B cell (primary cell): Measurements from ENCODE around the gene CELA3A. TPM values are rescaled to one million over a fixed set of nuclear protein-coding genes. Genes with fewer than 3 reads are reported as not detected.
"Not testable (repeated sequence)": the region's sequence is repeated elsewhere in the genome, so short reads cannot be mapped to it uniquely, and the experiment has no call there.

ENCODE experiments used
- ATAC-seq: fragments of 200-7000 bp; cut with Tn5 transposase; one replicate; pipeline ENCODE4 v1.10.0; 2021; ENCODE audit warnings: low read depth, mild to moderate bottlenecking, moderate number of reproducible peaks, moderate library complexity
- CTCF ChIA-PET: fragments of 350-600 bp; sonication (Branson Sonifier 250); formaldehyde crosslinking; loops from one replicate; lab custom pipeline; 2021; ENCODE audit warnings: antibody characterized with exemption, inconsistent platforms; lab: Charles Lee
- POLR2A ChIA-PET: fragments of 350-600 bp; sonication (Branson Sonifier 250); formaldehyde crosslinking; loops from one replicate; lab custom pipeline; 2021; ENCODE audit warnings: antibody characterized with exemption; lab: Charles Lee
- DNase-seq: peaks from one replicate; pipeline ENCODE4 v3.0.0; 2013
- H2AFZ ChIP-seq: 2 replicates; pipeline ENCODE4 v1.6.1; 2012; ENCODE audit warnings: mild to moderate bottlenecking, low read depth, low read length; ENCODE audit not compliant: insufficient read depth, poor library complexity, severe bottlenecking
- H3K27ac ChIP-seq, 2 donors: 1 replicate in 1 of 2; 2 replicates in 1 of 2; pipeline ENCODE4 v1.5.1; 2012 to 2013; ENCODE audit warnings: low read length in 2 of 2, mild to moderate bottlenecking in 2 of 2, moderate library complexity in 1 of 2
- H3K27me3 ChIP-seq, 4 experiments: fragments of 200-600 bp in 1 of 4; sonication (generic) in 1 of 4; replicated peaks in 1 of 4; 1 replicate in 2 of 4; 2 replicates in 2 of 4; pipeline versions ENCODE4 v1.6.1 to v1.7.0; 2013 to 2016; ENCODE audit warnings: low read length in 3 of 4, mild to moderate bottlenecking in 2 of 4, mixed read lengths in 1 of 4, moderate library complexity in 1 of 4; ENCODE audit not compliant: insufficient read depth in 4 of 4, control insufficient read depth in 3 of 4; ENCODE audit errors: control extremely low read depth in 1 of 4
- H3K36me3 ChIP-seq, 2 experiments: replicated peaks in 1 of 2; 1 replicate in 1 of 2; 2 replicates in 1 of 2; pipeline versions ENCODE4 v1.6.1 to v1.7.1; 2013; ENCODE audit warnings: low read length in 1 of 2; ENCODE audit not compliant: insufficient read depth in 2 of 2, control insufficient read depth in 1 of 2; ENCODE audit errors: control extremely low read depth in 1 of 2, extremely low read depth in 1 of 2
- H3K4me1 ChIP-seq, 2 donors: fragments of 200-600 bp in 1 of 2; sonication (generic) in 1 of 2; 1 replicate in 1 of 2; 2 replicates in 1 of 2; pipeline versions ENCODE4 v1.5.1 to v1.6.1; 2013 to 2017; ENCODE audit warnings: low read length in 2 of 2; ENCODE audit not compliant: control insufficient read depth in 2 of 2, insufficient read depth in 2 of 2
- H3K4me2 ChIP-seq: replicated peaks from 2 replicates; pipeline ENCODE3; 2012; ENCODE audit warnings: mild to moderate bottlenecking, low read depth, low read length; ENCODE audit not compliant: poor library complexity, severe bottlenecking
- H3K4me3 ChIP-seq, 5 experiments: fragments of 200-600 bp in 1 of 5; sonication (generic) in 1 of 5; 1 replicate in 3 of 5; 2 replicates in 2 of 5; pipeline versions ENCODE4 v1.5.1 to v1.7.0; 2011 to 2016; ENCODE audit warnings: low read length in 4 of 5, mild to moderate bottlenecking in 4 of 5, low read depth in 2 of 5, control low read depth in 1 of 5, moderate library complexity in 1 of 5; ENCODE audit not compliant: insufficient read depth in 1 of 5; ENCODE audit errors: control extremely low read depth in 1 of 5, extremely low read depth in 1 of 5
- H3K79me2 ChIP-seq: fragments of 200-600 bp; sonication (generic); one replicate; pipeline ENCODE4 v1.6.0; 2016; ENCODE audit warnings: low read length; ENCODE audit not compliant: control insufficient read depth, insufficient read depth
- H3K9ac ChIP-seq: fragments of 200-600 bp; sonication (generic); 2 replicates; pipeline ENCODE4 v1.6.1; 2017; ENCODE audit warnings: mild to moderate bottlenecking, low read length, moderate library complexity
- H3K9me3 ChIP-seq, 3 donors: one replicate each; pipeline versions ENCODE4 v1.6.1 to v1.7.1; 2013; ENCODE audit warnings: low read length in 2 of 3; ENCODE audit not compliant: control insufficient read depth in 2 of 3, insufficient read depth in 1 of 3; ENCODE audit errors: control extremely low read depth in 1 of 3
- H4K20me1 ChIP-seq: 2 replicates; pipeline ENCODE4 v1.6.0; 2012; ENCODE audit warnings: mild to moderate bottlenecking, low read length; ENCODE audit not compliant: insufficient read depth, control insufficient read depth, poor library complexity, severe bottlenecking
- H3K27ac Mint-ChIP-seq: one replicate; pipeline ENCODE4 v1.8.0; 2021; ENCODE audit warnings: mixed read lengths
- H3K27me3 Mint-ChIP-seq: one replicate; pipeline ENCODE4 v1.8.0; 2021; ENCODE audit warnings: mixed read lengths
- H3K4me1 Mint-ChIP-seq: one replicate; pipeline ENCODE4 v1.8.0; 2021; ENCODE audit warnings: mixed read lengths
- H3K4me3 Mint-ChIP-seq: one replicate; pipeline ENCODE4 v1.8.0; 2021; ENCODE audit warnings: mixed read lengths
- H3K9me3 Mint-ChIP-seq: one replicate; pipeline ENCODE4 v1.8.0; 2022; ENCODE audit warnings: mixed read lengths; ENCODE audit not compliant: insufficient read depth
- WGBS: methylation state at CpG from one replicate; pipeline ENCODE4 v1.1.5; 2013; ENCODE audit warnings: missing lambda C conversion rate; ENCODE audit not compliant: insufficient coverage; 5-methylcytosine and 5-hydroxymethylcytosine counted together
- intact Hi-C: fragments of 100-400 bp; cut with micrococcal nuclease; formaldehyde crosslinking; loops from one replicate; pipeline ENCODE4 v1.10.0; 2022
- polyA plus RNA-seq: library from polyadenylated mRNA; depleted of rRNA; stranded (reverse); fragments of >200 nt; gene quantifications from 2 replicates; pipeline ENCODE4 v1.2.3, GENCODE V29; 2012
- total RNA-seq, 2 donors: library from RNA; stranded (reverse); fragments of 120-200 nt in 1 of 2; gene quantifications; 1 replicate in 1 of 2; 2 replicates in 1 of 2; pipeline versions ENCODE4 v1.2.3 to v1.2.4, GENCODE V29; 2013 to 2022

Gene CELA3A
- total and polyA plus RNA-seq, 2 donors (not counting 1 experiment from before 2014, with no cell fraction given), result not detected

- ATAC-seq, H3K27ac ChIP-seq, H3K4me3 Mint-ChIP-seq, POLR2A ChIA-PET, H3K4me3 ChIP-seq, H3K4me2 ChIP-seq, H3K9me3 Mint-ChIP-seq, intact Hi-C loops, H4K20me1 ChIP-seq, H3K27me3 ChIP-seq, H3K4me1 Mint-ChIP-seq, H3K36me3 ChIP-seq, H3K27me3 Mint-ChIP-seq, H3K79me2 ChIP-seq, H3K9me3 ChIP-seq, H2AFZ ChIP-seq, H3K27ac Mint-ChIP-seq, DNase-seq, H3K4me1 ChIP-seq, CTCF ChIA-PET, H3K9ac ChIP-seq: not testable (repeated sequence)
- 78% methylated on average over 6 of the region's 8 CpGs for WGBS
Observed at GRCh38 chr1:22002875-22003274, 1.4 kb downstream of the CELA3A start.

- H3K4me1 Mint-ChIP-seq, CTCF ChIA-PET, DNase-seq: not testable (repeated sequence)
Observed at GRCh38 chr1:22003959-22004358, 2.5 kb downstream of the CELA3A start.

DNA sequence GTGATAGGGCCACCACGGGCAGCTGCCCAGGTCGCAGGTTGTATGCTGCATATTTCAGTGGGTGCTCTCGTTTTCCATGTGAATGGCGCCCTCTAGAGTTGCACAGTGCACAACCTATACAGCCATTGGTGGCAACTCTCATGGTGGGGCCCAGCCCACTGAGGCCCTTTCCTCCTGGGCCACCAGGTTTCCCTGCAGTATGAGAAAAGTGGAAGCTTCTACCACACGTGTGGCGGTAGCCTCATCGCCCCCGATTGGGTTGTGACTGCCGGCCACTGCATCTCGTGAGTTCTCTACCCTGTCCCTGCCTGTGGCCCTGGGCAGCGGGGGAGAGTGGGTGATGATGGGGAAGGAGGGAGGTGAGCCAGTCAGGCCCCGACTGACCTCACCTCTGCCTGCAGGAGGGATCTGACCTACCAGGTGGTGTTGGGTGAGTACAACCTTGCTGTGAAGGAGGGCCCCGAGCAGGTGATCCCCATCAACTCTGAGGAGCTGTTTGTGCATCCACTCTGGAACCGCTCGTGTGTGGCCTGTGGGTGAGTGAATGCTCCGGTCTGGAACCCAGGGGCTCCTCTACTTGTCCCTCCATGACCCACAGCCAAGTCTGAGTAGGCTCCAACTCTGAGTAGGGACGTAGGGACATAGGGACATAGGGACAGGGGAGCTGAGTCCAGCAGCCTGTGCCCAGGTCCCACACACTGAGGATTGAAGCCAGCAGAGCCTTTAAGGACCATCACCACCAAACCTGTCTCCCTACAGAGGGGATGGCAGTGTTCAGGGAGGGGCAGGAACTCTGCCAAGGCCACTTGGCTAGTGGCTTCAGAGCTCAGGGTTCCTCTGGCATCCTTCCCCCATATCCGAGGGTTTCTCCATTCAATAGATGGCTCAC lies 4.0 kb downstream of the CELA3A start:
- intact Hi-C loops, H3K79me2 ChIP-seq, H3K4me1 Mint-ChIP-seq, H3K9me3 ChIP-seq, H3K27me3 Mint-ChIP-seq, H3K4me3 Mint-ChIP-seq, H3K9ac ChIP-seq, H3K9me3 Mint-ChIP-seq, POLR2A ChIA-PET, H3K4me2 ChIP-seq, H3K27ac ChIP-seq, H4K20me1 ChIP-seq, H2AFZ ChIP-seq, H3K27ac Mint-ChIP-seq, CTCF ChIA-PET, H3K4me1 ChIP-seq, H3K36me3 ChIP-seq, H3K27me3 ChIP-seq, H3K4me3 ChIP-seq: not testable (repeated sequence)
- WGBS, result 79% methylated on average over 10 of the region's 18 CpGs
- ATAC-seq, result peak; percentile 17
- DNase-seq, result peak; percentile 10

More at GRCh38 chr1:22003959-22004358, 2.5 kb downstream of the CELA3A start:
- ATAC-seq, H3K9ac ChIP-seq, H3K4me3 Mint-ChIP-seq, H3K36me3 ChIP-seq, H3K9me3 Mint-ChIP-seq, H3K27ac ChIP-seq, H3K27ac Mint-ChIP-seq, H4K20me1 ChIP-seq, H3K27me3 ChIP-seq, H2AFZ ChIP-seq, POLR2A ChIA-PET, H3K9me3 ChIP-seq, H3K4me2 ChIP-seq, H3K4me1 ChIP-seq, H3K4me3 ChIP-seq, H3K79me2 ChIP-seq, H3K27me3 Mint-ChIP-seq, intact Hi-C loops: not testable (repeated sequence)
- no CpG with 5 or more reads among the region's 3 CpGs for WGBS

GRCh38 chr1:22006736-22007135 lies 5.3 kb downstream of the CELA3A start:
- 100% methylated on average over 3 of the region's 13 CpGs for WGBS
- H3K36me3 ChIP-seq, H3K27ac Mint-ChIP-seq, H3K79me2 ChIP-seq, H3K9me3 ChIP-seq, H3K9me3 Mint-ChIP-seq, H3K27ac ChIP-seq, H3K4me3 Mint-ChIP-seq, H3K9ac ChIP-seq, CTCF ChIA-PET, H3K27me3 ChIP-seq, intact Hi-C loops, POLR2A ChIA-PET, ATAC-seq, H3K4me1 ChIP-seq, H3K4me3 ChIP-seq, H4K20me1 ChIP-seq, H2AFZ ChIP-seq, H3K27me3 Mint-ChIP-seq, H3K4me2 ChIP-seq, DNase-seq, H3K4me1 Mint-ChIP-seq: not testable (repeated sequence)
